Neural crest cell (in vitro differentiated cells): Measurements from ENCODE around the gene PRG2. TPM values are rescaled to one million over a fixed set of nuclear protein-coding genes. Genes with fewer than 3 reads are reported as not detected.
A peak's percentile ranks its signal among the peaks of the same experiment; 100 is the strongest.

Experiments
- DNase-seq: peaks from one replicate; pipeline ENCODE4 v3.0.0; 2021; ENCODE audit warnings: low read depth, mixed read lengths, low spot score
- H3K27ac Mint-ChIP-seq: one replicate; pipeline ENCODE4 v1.8.0; 2021; ENCODE audit warnings: mild to moderate bottlenecking, mixed read lengths; ENCODE audit not compliant: unreplicated experiment
- H3K27me3 Mint-ChIP-seq: 2 replicates; pipeline ENCODE4 v1.8.0; 2021; ENCODE audit warnings: low read depth, mild to moderate bottlenecking, mixed read lengths
- H3K36me3 Mint-ChIP-seq: 2 replicates; pipeline ENCODE4 v1.8.0; 2021; ENCODE audit warnings: low read depth, mild to moderate bottlenecking, mixed read lengths
- H3K4me1 Mint-ChIP-seq: 2 replicates; pipeline ENCODE4 v1.8.0; 2021; ENCODE audit warnings: mixed read lengths
- H3K4me3 Mint-ChIP-seq: one replicate; pipeline ENCODE4 v1.8.0; 2021; ENCODE audit warnings: mild to moderate bottlenecking, mixed read lengths
- H3K9me3 Mint-ChIP-seq: 2 replicates; pipeline ENCODE4 v1.8.0; 2021; ENCODE audit warnings: mixed read lengths
- total RNA-seq: library from RNA; stranded (reverse); gene quantifications from 2 replicates; pipeline ENCODE4 v1.2.1, GENCODE V29; 2021
- TF ChIP-seq, protein P1 (sequence below): fragments of 200-600 bp; sonication (generic); conservative IDR thresholded peaks from 2 replicates; pipeline ENCODE4 v1.5.0; 2021; ENCODE audit warnings: antibody characterized with exemption, mild to moderate bottlenecking

Gene PRG2
- total RNA-seq, 1 donor from 2014 or later, result not detected

DNA sequence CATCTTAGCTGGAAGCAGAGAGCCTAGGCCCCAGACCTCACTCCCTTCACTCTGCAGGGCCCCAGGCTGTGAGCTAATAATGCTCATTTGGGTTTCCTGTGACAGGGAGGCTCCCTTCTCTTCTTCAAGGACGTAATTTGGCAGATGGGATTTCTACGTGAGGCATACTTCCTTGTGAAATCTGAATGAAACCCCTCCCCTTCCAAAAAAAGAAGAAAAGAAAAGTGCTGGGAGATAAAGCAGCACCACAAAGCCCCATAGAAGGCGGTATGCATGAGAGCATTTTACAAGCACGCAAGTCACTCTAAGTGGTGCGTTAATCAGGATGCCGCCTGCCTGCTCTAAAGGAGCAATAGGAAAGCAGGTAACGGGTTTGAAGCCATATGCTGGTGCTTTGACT, 46.6 kb downstream of the PRG2 start:
- DNase-seq, result no peak
- no peak overlapping the region for H3K4me3 Mint-ChIP-seq

DNA sequence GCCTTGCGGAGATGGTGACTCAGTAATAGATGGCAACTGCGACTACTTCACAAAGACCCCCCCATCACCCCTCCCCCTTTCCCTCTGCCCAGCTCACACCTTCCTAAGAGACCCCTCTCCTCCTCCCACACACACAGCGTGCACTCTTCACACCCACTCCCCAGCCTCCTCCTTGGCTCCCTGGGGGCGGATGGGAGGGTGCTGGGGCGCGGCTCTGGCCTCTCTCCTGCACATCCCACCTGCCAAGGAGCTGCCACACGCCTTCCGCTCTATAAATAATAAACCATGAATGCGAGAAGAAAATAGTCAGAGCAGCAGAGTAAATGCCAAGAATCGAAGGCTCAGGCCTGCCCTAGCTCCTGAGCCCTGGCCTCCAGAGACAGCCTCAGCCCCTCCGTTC, 47.7 kb downstream of the PRG2 start:
- Mint-ChIP-seq H3K9me3 (no peaks in the 10 kb centered on the region), H3K27ac (peak overlapping the region; percentile 79), H3K27me3 (no peaks in the 10 kb centered on the region), H3K4me3 (no peak overlapping the region), H3K36me3 (no peaks in the 10 kb centered on the region), H3K4me1 (peaks cover 34% of the 10 kb centered on the region)
- TF ChIP-seq, protein P1, sequence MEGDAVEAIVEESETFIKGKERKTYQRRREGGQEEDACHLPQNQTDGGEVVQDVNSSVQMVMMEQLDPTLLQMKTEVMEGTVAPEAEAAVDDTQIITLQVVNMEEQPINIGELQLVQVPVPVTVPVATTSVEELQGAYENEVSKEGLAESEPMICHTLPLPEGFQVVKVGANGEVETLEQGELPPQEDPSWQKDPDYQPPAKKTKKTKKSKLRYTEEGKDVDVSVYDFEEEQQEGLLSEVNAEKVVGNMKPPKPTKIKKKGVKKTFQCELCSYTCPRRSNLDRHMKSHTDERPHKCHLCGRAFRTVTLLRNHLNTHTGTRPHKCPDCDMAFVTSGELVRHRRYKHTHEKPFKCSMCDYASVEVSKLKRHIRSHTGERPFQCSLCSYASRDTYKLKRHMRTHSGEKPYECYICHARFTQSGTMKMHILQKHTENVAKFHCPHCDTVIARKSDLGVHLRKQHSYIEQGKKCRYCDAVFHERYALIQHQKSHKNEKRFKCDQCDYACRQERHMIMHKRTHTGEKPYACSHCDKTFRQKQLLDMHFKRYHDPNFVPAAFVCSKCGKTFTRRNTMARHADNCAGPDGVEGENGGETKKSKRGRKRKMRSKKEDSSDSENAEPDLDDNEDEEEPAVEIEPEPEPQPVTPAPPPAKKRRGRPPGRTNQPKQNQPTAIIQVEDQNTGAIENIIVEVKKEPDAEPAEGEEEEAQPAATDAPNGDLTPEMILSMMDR, result no peak
- DNase-seq, result no peak

More for the DNA sequence above, 46.6 kb downstream of the PRG2 start:
- H3K36me3 Mint-ChIP-seq, result no peaks in the 10 kb centered on the region
- H3K27ac Mint-ChIP-seq, result peak overlapping the region; percentile 14
- no peaks in the 10 kb centered on the region for H3K27me3 Mint-ChIP-seq
- peaks cover 33% of the 10 kb centered on the region for H3K4me1 Mint-ChIP-seq
- H3K9me3 Mint-ChIP-seq, result no peaks in the 10 kb centered on the region
- TF ChIP-seq, protein P1, result no peak

DNA sequence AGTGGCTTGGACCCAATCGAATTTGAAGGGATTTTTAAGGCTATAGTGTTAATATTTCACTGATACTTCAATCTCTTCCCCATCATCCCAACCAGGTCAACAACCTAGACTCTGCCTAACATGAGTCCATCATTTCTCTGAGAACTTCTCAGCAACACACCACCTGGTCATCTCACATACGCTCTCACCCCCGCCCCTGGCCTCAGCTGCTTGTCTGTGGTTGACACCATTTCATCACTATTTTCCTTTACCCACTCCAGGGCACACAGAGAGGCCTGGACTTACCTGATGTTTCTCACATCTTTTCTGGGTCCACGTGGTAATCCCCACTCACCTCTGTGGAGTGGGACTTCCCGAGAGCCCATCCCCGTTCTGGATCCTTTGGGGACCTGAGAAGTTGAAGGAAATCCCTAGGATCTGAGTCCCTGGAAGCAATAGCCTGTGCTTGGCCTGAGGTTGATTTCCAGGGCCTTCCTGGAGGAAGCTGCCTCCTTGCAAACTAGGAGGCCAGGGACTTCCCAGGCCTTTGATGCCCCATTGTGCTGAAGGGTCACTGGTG, 49.1 kb downstream of the PRG2 start:
- Mint-ChIP-seq H3K36me3 (no peaks in the 10 kb centered on the region), H3K27ac (no peak overlapping the region), H3K9me3 (no peaks in the 10 kb centered on the region), H3K4me1 (peaks cover 37% of the 10 kb centered on the region), H3K4me3 (no peak overlapping the region), H3K27me3 (no peaks in the 10 kb centered on the region)
- TF ChIP-seq, protein P1, result no peak
- DNase-seq, result no peak

DNA sequence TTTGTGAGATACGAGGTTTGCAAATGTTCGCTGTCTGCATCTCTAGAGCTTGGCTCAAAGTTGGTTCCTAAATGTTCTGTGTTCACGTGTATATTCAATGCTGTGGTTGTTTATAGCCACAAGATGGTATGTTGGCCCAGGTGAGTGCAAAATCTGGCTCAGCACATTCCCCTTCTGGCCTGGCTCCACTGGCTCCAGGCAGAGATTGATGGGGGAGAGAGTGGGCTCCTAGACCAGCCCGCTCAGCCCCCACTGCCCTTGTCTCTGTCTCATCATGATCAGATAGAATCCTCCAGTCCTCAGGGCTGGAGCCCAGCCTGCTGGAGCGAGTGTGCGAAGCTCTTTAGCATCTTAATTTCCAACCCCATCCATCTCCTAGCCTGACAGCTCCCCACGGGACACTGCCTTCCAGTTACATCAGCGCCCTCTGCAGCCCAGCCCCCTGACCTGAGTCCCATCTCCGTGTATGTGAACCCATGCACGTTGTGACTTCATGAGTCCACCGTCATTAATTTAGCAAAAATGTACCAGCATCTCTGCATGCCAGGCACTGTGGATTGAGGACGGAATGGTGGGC, 50.3 kb downstream of the PRG2 start:
- peak; percentile 39 for DNase-seq
- peak overlapping the region; percentile 81 for H3K27ac Mint-ChIP-seq
- H3K4me3 Mint-ChIP-seq, result peak overlapping the region; percentile 84
- TF ChIP-seq, protein P1, result peak; percentile 32
- H3K4me1 Mint-ChIP-seq, result peaks cover 39% of the 10 kb centered on the region
- no peaks in the 10 kb centered on the region for H3K36me3 Mint-ChIP-seq
- H3K9me3 Mint-ChIP-seq, result no peaks in the 10 kb centered on the region
- no peaks in the 10 kb centered on the region for H3K27me3 Mint-ChIP-seq

DNA sequence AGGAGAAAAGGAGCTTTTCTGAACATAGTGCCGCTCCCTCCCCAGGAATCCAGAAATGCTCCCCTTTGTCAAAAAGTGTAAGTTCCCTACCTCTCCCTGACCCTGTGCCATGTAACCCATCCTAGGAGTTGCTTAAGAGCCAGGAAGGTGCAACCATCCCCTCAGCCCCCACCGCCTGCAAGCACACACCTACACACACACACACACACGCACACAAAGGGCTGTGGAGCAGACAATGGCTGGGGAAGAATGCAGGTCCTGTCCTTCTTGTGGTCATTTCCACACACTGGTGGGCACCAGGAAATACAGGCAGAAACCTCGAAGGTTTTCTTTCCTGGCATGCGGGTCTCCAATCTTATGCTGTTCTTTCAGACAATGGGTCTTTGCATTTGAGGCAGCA, 51.1 kb downstream of the PRG2 start:
- DNase-seq, result no peak
- Mint-ChIP-seq H3K27me3 (no peaks in the 10 kb centered on the region), H3K9me3 (no peaks in the 10 kb centered on the region), H3K36me3 (no peaks in the 10 kb centered on the region), H3K4me3 (peak overlapping the region; percentile 84), H3K4me1 (peaks cover 47% of the 10 kb centered on the region), H3K27ac (no peak overlapping the region)
- TF ChIP-seq, protein P1, result no peak
